EH (cell line): ENCODE data around the gene CSF1R.
A peak's percentile ranks its signal among the peaks of the same experiment; 100 is the strongest.

Experiments used
- DNase-seq: peaks from one replicate; pipeline ENCODE4 v3.0.0-alpha.2; 2015; ENCODE audit warnings: low read depth

CSF1R gene

GRCh38 chr5:150085950-150086715, at the start of gene CSF1R:
CSF1R (minus strand) TSS chr5:150086554; CDS start chr5:150086427, 127 bp downstream.
- DNase-seq: no peak

DNA sequence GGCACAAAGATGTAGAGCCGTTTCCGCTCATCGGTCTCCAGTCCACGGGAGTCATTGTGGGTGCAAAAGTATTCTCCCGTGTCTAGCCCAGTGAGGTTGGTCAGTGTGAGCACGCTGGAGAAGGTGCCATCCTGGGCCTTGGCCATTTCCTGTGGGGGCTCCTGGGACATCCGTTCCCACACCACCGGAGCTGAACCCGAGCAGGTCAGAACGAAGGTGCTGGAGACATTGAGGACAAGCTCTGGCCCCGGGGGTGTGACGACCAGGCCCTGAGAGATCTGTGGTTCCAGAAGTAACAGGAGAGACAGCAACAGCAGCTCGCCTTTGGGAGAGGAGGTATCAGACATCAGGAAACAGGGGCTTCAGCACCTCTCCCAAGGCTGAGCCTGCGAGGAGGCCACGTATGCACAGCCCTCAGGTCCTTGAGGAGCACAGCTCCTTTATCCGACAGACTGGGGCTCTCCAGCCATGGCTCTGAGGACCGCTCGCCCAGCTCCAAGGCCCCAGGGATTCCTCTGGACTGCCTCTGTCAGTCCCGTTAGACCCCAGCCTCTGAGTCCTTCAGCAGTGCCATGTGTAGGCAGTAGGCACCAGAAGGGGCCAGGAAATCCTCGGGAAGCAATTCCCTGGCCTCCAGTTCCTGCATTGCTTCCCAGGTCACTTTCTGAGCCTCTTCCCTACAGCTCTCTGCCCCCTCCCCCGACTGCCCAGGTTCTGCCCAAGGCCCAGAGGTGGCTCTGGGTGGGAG, 49.4 kb upstream of the CSF1R start:
- DNase-seq: no peak

GRCh38 chr5:150134198-150134588, 47.8 kb upstream of the CSF1R start:
- DNase-seq: no peak

DNA sequence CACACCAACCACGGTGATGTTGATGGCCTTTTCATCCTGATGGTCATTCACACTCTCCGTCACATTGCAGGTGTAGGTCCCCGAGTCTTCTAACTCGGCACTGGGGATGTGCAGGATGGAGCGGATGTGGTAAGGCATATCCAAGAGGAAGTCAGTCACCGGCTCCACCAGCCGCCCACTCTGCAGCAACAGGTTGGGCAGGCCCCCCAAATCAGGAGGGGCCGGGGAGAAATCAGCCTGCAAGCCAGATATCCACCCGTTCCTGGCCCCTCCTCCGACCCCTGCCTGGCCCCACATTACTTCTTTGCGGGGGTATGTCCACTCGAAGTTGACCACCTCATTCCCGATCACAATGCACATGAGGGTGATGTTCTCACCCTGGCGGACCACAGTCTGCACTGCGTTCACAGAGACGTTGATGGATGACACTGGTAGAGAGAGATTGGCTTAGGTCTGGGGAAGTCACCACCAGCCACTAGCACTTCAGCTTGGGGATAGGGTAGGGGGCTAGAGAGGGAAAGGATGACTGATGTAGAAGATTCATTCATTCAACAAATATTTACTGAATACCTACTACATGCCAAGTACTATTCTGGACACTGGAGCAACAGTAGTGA, 47.3 kb upstream of the CSF1R start:
- no peak for DNase-seq

GRCh38 chr5:150132740-150133139, 46.4 kb upstream of the CSF1R start:
- DNase-seq: no peak

- DNase-seq: peak; percentile 55
Measured at GRCh38 chr5:150131978-150132694, 45.8 kb upstream of the CSF1R start.

GRCh38 chr5:150131461-150131860, 45.1 kb upstream of the CSF1R start:
- DNase-seq: peak; percentile 51

DNA sequence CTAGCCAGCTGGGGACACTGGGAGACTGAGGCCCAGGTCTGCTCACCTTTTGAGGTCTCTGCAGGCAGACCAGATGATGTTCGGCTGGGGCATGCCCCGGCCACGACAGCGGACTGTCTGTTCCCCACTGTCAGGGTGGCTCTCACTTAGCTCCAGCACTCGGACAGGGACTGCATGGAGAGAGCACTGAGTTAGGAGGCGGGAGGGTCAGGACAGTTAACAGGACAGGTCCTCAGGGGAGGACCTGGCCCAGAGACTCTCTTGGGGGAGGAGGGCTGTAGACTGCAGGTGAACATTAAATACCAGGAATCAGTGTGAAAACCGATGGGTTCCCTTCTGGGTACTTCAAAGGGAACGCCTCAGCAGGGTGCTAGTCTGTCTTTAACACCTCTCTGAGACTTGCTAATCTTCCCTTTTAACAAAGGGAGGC, 44.2 kb upstream of the CSF1R start:
- DNase-seq: no peak

DNA sequence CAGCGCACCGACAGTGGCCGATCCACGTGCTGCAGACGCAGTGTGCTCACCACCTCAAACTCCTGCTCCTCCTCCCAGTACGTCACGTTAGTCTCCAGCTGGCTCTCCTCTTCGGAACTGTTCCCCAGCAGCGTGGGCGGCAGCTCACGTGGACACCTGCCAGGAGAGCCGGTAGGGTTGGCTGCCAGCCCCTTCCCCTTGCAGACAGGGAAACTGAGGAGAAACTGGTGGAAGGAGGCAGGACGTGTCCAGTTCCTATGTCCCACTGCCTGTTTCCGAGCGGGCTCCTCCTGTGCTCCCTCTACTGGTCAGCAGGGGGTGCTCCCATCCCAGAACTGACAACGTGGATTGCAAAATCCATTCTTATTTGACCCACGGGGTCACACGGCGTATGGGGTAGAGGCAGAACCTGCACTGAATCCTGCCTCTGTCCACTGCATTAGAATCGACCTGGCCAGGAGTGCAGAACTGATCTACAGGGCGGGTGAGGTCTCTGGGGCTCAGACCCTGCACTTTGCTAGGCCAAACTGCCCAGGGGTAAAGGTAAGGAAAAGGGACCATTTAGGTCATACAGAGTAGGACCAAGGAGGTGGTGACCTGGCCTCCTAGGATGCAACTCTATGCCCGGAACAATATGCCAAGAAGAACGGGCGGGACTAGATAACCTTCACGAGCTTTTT, 43.6 kb upstream of the CSF1R start:
- peak; percentile 77 for DNase-seq

- no peak for DNase-seq
Measured at GRCh38 chr5:150129454-150129812, 43.1 kb upstream of the CSF1R start.

GRCh38 chr5:150126921-150127265, 40.5 kb upstream of the CSF1R start:
- no peak for DNase-seq

DNA sequence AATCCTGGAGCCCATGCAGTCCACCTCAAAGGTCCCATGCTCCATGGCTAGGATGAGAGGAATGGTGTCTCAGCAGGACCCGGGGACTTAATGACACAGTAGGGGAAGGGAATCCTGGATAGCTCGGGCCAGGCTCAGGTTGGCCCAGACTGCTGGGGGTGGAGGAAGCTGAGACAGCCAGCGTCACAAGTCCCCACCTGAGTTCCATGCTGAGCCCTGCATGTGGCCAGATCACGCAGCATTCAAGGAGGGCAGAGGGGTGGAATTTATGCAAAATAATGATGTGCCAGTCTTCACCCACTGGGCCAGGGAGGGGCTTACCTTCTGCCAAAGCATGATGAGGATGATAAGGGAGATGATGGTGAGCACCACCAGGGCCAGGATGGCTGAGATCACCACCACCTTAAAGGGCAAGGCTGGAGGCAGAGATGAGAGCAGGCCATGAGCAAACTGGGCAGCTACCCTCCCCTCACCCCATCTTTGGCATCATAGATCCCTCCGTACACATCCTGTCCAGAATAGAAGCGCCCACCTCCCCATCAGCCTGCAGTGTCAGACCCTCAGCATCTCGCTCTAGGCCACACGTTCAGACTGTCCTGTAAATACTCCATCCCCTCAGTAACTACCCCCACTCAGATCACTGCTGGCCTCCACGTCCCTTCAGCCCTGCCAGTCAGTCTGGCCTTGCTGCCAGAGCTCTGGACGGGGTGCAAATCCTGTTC, 40.0 kb upstream of the CSF1R start:
- no peak for DNase-seq

DNA sequence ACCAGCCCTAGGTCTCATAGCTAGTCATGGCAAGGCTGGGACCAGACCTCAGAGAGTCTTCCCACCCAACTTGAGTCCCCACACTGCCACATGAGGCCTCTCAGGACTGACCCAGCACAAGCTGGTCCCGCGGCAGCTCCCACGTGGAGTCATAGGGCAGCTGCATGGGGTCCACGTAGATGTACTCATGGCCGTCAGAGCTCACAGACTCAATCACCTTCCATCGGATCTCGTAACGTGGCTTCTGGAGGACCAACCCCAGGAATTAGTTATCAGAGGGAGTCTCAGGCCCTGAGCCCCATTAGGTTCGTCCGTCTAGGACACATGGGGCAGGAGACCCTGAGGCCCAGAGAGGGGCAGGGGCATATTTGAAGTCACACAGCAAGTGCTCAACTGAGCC, 39.0 kb upstream of the CSF1R start:
- DNase-seq: no peak

DNA sequence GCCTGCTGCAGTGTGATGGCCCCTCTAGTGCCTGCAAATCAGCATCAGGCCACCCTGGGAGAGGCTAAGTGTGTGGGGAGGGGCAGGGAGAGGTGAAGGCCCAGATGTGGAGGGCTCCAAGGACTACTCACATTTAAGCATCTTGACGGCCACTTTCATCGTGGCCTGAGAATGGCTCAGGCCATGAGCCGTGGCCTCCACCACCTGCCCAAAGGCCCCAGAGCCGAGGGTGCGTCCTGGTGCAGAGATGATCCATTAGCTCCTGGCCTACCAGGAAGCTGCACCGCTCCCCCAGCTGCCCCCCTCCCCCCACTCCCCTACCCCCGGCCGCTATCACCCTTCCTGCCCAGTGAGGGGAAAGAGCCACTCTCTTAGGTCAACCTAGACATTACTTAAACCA, 38.2 kb upstream of the CSF1R start:
- DNase-seq: no peak

DNA sequence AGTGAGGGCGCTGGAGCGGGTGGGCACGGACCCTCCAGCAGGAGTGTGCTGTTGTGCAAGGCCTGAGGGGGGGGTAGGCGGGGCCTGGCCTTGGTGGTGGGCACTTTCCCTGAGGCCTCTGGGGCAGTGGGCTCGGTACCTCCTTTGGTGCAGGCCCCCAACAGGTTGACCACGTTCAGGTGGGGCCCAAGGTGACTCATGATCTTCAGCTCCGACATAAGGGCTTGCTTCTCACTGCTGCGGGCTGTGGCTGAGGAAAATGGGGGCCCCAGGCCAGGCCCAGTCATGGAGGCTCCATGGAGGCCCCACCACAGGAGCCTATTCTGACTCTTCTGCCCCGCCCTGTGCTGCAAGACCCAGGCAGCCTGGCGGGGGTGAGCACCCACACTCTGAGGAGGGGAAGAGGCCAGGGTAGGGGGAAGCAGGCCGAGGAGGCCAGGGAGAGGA, 37.8 kb upstream of the CSF1R start:
- no peak for DNase-seq

- no peak for DNase-seq
Measured at GRCh38 chr5:150123542-150123941, 37.2 kb upstream of the CSF1R start.

DNA sequence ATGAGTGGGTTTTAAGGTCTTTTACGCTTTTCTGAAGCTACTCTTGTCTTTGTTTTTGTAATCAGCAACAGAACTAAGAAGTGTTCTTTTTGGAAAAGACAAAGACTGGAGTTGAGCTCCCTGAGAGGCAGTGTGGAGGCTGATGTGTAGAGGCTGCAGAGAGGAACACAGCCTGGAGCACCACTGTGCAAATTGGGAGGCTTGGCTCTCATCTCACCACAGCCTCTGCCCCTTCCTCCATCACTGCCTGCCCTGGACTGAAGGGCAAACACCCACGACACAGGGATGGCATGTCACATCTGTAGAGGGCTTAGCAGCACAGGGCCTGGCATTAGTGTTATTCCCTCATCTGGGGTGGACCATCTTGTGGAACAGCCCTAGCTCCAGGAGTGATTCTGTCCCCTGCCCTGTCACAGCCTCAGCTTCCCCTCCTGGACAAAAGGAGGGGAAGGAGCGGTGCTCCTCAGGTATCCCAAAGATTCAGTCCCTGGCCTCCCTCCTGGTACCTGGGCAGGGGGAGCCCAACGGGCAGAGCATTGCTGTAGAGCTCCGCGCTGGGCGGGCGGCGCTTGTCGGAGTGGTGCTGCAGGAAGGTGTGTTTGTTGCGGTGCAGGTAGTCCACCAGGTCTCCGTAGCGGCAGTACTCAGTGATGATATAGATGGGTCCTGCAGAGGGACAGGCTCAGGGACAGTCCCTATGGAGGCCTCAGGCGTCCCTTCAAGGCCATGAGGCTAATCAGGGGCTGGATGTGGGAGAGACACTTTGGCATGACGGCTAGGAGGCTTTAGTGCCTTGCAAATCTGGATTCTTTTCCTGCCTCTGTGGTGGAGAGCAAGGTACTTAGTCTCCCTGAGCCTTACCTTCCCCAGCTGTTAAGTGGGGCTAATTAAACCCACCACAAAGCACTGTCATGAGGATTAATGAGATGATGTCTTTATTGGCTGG, 36.5 kb upstream of the CSF1R start:
- no peak for DNase-seq

DNA sequence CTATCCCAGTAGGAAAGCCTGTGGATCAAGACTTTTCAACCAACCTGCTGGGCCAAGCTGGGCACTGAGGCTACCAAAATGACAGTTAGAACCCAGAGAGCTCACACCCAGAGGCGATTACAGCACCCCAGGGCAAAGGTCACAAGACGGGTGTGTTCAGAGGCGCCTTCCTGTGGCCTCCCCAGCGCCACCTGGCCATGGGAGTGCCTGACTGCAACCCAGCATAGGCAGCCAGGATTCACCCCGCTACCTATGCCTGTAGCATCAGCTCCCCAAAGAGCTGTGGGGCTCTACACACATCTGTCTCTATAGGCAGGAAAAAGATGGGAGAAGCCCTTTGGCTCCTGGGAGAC, 35.8 kb upstream of the CSF1R start:
- no peak for DNase-seq

DNA sequence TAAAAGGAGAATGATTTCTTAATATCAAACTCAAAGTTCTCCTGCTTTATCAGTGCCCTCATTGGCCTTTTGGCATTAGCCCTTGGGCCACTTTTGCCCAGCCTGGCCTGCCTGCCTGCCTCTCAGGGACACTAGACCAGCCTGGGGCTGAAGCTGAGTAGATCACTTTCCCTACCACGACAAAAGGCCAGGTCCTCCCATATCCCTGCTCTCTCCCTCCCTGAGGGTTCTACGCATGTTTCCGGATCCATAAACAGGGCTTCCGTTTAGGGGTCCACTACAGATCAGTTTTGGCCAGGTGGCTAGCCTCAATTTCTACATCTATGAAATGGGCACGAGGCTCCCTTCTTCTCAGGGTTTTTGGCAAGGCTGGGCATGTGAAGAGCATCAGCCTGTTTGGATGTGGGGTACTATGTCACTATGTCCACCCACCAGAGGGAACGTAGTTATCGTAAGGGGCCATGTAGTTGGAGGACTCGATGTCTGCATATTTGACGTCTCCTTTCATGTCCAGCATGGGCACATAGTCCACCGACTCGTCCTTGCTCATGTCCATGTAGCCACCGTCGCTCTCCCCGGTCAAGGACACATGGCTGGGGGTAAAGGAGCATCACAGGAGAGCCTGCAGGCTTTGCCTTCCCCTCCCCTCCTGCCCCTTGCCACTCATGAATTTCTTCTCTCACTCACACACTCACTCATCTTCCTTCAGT, 35.2 kb upstream of the CSF1R start:
- DNase-seq: no peak
